HepG2 (cell line): ENCODE measurements around the gene LGR6.

ENCODE experiments used
- FLYWCH1 ChIP-seq: sonication (generic); formaldehyde crosslinking; IDR thresholded peaks from 2 replicates; pipeline ENCODE4 v1.8.1; 2023; ENCODE audit warnings: mild to moderate bottlenecking, missing genetic modification reagents
- GABPA ChIP-seq, 2 experiments: IDR thresholded peaks; 2 replicates each; pipeline ENCODE4 v1.6.1; 2011 to 2016; ENCODE audit warnings: low read depth in 2 of 2, low read length in 1 of 2, missing biosample characterization in 1 of 2, missing genetic modification characterization in 1 of 2
- POLR2A ChIP-seq, 2 experiments: IDR thresholded peaks; 2 replicates each; pipeline ENCODE4 v1.6.1; 2011; ENCODE audit warnings: low read depth in 2 of 2, low read length in 2 of 2, mild to moderate bottlenecking in 1 of 2, moderate library complexity in 1 of 2; ENCODE audit not compliant: insufficient read depth in 1 of 2
- ZBTB21 ChIP-seq: sonication (generic); formaldehyde crosslinking; IDR thresholded peaks from 2 replicates; pipeline ENCODE4 v1.4.0; 2020; ENCODE audit warnings: missing genetic modification reagents
- TF ChIP-seq, protein P1 (sequence below): sonication (generic); formaldehyde crosslinking; IDR thresholded peaks from 2 replicates; pipeline ENCODE4 v1.5.1; 2020; ENCODE audit warnings: mild to moderate bottlenecking, missing genetic modification reagents, moderate library complexity
- TF ChIP-seq, protein P2 (sequence below): IDR thresholded peaks from 2 replicates; pipeline ENCODE4 v1.6.1; 2016
- TF ChIP-seq, protein P3 (sequence below): sonication (generic); formaldehyde crosslinking; IDR thresholded peaks from 2 replicates; pipeline ENCODE4 v1.5.0; 2020; ENCODE audit warnings: missing genetic modification reagents

DNA sequence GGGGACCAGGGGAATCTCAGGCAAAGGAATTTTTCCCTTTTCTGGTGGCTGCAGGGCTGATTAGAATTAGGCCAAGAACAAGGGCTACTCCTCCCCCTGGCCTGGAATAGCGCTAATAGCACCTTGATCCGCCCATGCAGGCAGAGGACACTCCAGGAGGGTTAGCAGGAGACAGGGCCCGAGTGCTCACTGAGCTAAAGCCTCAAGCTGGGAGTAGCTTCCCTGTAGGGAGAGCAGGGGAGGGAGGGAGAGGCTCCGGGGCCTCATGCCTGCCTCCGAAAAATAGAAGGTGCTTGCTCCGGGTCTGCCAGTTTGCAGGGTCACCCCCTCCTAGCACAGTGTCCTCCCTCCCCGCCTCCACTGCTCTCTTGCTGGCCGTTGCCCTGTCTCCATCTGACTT, 37.0 kb upstream of the LGR6 start:
- TF ChIP-seq, protein P1, sequence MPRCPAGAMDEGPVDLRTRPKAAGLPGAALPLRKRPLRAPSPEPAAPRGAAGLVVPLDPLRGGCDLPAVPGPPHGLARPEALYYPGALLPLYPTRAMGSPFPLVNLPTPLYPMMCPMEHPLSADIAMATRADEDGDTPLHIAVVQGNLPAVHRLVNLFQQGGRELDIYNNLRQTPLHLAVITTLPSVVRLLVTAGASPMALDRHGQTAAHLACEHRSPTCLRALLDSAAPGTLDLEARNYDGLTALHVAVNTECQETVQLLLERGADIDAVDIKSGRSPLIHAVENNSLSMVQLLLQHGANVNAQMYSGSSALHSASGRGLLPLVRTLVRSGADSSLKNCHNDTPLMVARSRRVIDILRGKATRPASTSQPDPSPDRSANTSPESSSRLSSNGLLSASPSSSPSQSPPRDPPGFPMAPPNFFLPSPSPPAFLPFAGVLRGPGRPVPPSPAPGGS: no peak
- TF ChIP-seq, protein P2, sequence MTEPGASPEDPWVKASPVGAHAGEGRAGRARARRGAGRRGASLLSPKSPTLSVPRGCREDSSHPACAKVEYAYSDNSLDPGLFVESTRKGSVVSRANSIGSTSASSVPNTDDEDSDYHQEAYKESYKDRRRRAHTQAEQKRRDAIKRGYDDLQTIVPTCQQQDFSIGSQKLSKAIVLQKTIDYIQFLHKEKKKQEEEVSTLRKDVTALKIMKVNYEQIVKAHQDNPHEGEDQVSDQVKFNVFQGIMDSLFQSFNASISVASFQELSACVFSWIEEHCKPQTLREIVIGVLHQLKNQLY (CRISPR knock-in tag): no peak
- TF ChIP-seq GABPA (IDR thresholded peaks at IDR 0.05; ENCODE audit: low read depth, low read length) (no peak), GABPA (CRISPR knock-in tag; IDR thresholded peaks at IDR 0.05; ENCODE audit: low read depth) (no peak), POLR2A (IDR thresholded peaks at IDR 0.05; ENCODE audit: insufficient read depth in 1 of 2, low read depth in 2 of 2, low read length in 2 of 2) (no peak), FLYWCH1 (CRISPR knock-in tag) (no peak), ZBTB21 (CRISPR knock-in tag) (no peak)
- TF ChIP-seq, protein P3, sequence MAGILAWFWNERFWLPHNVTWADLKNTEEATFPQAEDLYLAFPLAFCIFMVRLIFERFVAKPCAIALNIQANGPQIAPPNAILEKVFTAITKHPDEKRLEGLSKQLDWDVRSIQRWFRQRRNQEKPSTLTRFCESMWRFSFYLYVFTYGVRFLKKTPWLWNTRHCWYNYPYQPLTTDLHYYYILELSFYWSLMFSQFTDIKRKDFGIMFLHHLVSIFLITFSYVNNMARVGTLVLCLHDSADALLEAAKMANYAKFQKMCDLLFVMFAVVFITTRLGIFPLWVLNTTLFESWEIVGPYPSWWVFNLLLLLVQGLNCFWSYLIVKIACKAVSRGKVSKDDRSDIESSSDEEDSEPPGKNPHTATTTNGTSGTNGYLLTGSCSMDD (CRISPR knock-in tag): no peak
